B cell (primary cell): ENCODE data around the gene DLX3.

Experiments used
- CTCF ChIP-seq: fragments of 200-600 bp; IDR thresholded peaks from one replicate; pipeline ENCODE4 v1.8.0; 2022; ENCODE audit warnings: antibody characterized with exemption, mild to moderate bottlenecking
- EZH2 ChIP-seq: IDR thresholded peaks from 2 replicates; pipeline ENCODE4 v1.6.1; 2012; ENCODE audit warnings: borderline replicate concordance, low read depth, mild to moderate bottlenecking, moderate library complexity, low read length; ENCODE audit not compliant: insufficient read depth, poor library complexity, severe bottlenecking

- TF ChIP-seq CTCF (no peak), EZH2 (no peak)
Observed at GRCh38 chr17:49944273-49944870, 50.7 kb downstream of the DLX3 start.
